HG02610 (cell line): ENCODE measurements around the gene MT1B.

Source experiments
- ATAC-seq: cut with Tn5 transposase; IDR thresholded peaks from one replicate; pipeline ENCODE4 v1.9.1; 2021; ENCODE audit warnings: mild to moderate bottlenecking, moderate library complexity; ENCODE audit not compliant: unreplicated experiment

The MT1B gene

DNA sequence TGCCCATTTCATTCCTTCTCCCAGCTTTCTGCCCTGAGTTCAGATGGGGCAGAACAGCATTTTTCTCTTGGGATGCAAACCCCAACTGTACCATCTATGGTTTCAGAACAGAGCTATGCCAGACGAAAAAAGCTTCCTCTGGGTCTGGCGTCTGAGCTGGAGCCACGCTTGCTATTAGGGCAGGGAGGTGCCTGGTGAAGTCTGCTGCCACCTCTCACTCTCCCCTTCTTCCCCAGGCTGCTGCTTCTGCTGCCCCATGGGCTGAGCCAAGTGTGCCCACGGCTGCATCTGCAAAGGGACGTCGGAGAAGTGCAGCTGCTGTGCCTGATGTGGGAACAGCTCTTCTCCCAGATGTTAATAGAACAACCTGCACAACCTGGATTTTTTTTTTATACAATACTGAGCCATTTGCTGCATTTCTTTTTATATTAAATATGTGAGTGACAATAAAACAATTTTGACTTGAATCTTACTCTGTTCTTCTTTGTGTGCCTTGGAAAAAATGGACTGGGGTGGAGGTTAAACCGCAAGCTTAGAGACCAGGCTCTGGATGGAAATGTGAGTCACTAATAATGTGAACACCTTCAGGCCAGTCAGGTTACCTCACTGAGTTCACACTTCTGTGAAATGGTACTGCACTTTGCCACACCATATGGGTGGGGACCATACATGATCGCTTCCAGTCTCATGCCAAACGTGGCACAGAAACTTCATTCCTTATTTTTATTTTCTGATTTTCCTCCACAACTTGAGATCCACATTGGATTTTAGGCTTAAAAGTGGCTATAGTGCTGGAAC lies 14.9 kb upstream of the MT1B start:
- no peak for ATAC-seq

DNA sequence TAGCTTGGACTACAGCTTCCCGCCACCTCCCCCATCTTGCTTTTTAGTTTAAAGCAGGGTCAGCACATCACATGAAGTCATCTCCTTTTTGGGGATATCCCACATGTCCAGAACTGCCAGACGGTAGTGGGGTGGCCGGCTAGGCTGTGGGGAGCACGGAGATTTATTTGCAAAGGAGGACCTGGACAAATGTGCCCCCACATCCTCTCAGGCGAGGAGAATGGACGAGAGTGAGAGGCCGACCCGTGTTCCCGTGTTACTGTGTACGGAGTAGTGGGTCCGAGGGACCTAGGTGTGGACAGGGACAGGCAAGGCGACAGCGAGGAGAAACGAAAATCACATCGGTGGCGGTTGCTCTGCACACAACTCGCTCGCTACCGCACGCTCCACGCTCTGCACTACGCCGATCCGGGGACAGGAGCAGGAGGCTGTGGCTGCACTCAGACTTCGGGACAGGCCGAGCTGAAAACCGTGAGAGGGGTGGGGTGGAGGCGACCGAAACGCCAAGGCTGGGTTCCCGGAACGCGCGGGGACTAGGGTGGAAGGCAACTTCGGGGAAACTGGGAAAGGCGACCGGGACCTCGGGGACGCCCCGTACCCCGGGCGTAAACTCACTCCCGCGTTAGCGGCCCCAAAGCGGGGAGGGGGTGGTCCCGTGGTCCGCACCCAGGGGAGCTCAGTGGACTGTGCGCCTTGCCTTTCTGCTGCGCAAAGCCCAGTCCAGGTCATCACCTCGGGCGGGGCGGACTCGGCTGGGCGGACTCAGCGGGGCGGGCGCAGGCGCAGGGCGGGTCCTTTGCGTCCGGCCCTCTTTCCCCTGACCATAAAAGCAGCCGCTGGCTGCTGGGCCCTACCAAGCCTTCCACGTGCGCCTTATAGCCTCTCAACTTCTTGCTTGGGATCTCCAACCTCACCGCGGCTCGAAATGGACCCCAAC lies 13.6 kb upstream of the MT1B start, which contains the start of gene MT1A:
Gene MT1A, plus strand, starts transcription at position 853 of the 937 bp plus-strand sequence. Its CDS starts 73 bp downstream, at position 926.
- ATAC-seq: no peak

DNA sequence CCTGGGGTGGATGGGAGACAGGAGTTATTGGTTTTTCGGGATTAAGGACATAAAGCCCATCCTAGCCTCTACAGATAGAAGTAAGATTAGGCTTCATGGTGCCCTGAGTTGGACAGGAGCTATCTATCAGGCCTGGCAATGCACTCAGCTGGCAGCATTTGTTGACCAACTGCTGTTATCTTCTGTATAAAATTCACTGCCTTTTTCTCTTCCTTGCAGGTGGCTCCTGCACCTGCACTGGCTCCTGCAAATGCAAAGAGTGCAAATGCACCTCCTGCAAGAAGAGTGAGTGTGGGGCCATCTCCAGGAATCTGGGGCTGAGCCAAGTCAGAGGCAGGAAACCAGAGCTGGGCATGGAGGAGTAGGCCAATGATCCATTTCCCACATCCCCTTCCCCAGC lies 12.6 kb upstream of the MT1B start:
- no peak for ATAC-seq

- no peak for ATAC-seq
Measured at GRCh38 chr16:56640076-56640475, 11.6 kb upstream of the MT1B start.

GRCh38 chr16:56641166-56641565 lies 10.5 kb upstream of the MT1B start:
- ATAC-seq: no peak

GRCh38 chr16:56643080-56643778 lies 8.5 kb upstream of the MT1B start:
- ATAC-seq: peak; percentile 61

- no peak for ATAC-seq
Measured at GRCh38 chr16:56643833-56644232, 7.9 kb upstream of the MT1B start.

GRCh38 chr16:56645311-56645710 lies 6.4 kb upstream of the MT1B start:
- no peak for ATAC-seq

GRCh38 chr16:56645838-56646237 lies 5.8 kb upstream of the MT1B start:
- no peak for ATAC-seq

GRCh38 chr16:56647641-56648431 lies 3.9 kb upstream of the MT1B start:
- ATAC-seq: no peak

- no peak for ATAC-seq
Measured at GRCh38 chr16:56649271-56649670, 2.4 kb upstream of the MT1B start.

GRCh38 chr16:56649820-56650219 lies 1.9 kb upstream of the MT1B start:
- no peak for ATAC-seq

GRCh38 chr16:56652600-56652999 lies 914 bp downstream of the MT1B start:
- no peak for ATAC-seq

DNA sequence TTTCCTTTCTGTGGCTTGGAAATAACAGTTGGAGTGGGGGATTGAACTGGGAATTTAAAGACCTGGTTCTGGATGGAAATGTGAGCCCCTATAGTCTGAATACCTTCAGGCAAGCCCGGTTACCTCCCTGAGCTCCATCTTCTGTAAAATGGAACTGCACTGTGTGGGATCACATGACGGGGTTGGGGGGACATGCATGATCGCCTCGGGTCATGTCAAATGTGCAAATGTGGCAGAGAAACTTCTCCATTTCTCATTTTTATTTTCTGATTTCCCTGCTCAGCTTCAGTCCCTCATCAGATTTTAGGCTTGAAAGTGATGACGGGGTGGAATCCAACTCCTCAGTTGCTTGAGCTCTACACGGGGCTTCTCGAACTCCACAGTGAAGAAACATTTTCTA lies 1.5 kb downstream of the MT1B start:
- no peak for ATAC-seq

GRCh38 chr16:56657555-56658326 lies 6.1 kb downstream of the MT1B start, which contains the start of gene MT1F:
Gene MT1F (plus strand): TSS chr16:56657959. CDS start chr16:56658059, 100 bp downstream.
- ATAC-seq: no peak

GRCh38 chr16:56658327-56658875 lies 6.7 kb downstream of the MT1B start:
- ATAC-seq: no peak

GRCh38 chr16:56662357-56663354 lies 11.0 kb downstream of the MT1B start:
- no peak for ATAC-seq

DNA sequence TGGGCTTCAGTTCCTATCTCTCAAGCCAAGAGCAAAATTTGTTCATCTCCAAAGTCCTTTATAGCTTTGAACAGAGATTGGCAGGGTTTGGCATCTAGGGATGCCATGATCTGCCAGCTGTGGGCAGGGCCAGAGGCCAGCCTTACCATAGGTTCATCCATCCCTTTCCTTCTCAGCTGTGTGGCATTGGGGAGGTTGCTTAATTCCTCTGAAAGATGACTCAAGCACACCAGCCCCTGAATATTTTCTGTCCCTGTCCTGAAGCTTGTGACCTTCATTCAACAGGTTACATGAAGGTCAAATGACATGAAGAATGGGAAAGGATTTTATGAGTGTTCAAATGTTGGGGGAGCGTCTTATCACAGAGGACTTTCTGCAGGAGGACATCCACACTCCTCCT lies 12.8 kb downstream of the MT1B start:
- no peak for ATAC-seq
